PC-9 (cell line): ENCODE measurements around the gene POMT2.

ENCODE experiments used
- EZH2 ChIP-seq: fragments of 200-600 bp; sonication (generic); IDR thresholded peaks from 2 replicates; pipeline ENCODE4 v1.8.0; 2017; ENCODE audit warnings: antibody characterized with exemption, low read depth
- TF ChIP-seq, protein P1 (sequence below): fragments of 200-600 bp; sonication (generic); conservative IDR thresholded peaks from 2 replicates; pipeline ENCODE4 v1.6.1; 2017; ENCODE audit warnings: mixed run types, antibody characterized with exemption, mild to moderate bottlenecking, moderate library complexity

DNA sequence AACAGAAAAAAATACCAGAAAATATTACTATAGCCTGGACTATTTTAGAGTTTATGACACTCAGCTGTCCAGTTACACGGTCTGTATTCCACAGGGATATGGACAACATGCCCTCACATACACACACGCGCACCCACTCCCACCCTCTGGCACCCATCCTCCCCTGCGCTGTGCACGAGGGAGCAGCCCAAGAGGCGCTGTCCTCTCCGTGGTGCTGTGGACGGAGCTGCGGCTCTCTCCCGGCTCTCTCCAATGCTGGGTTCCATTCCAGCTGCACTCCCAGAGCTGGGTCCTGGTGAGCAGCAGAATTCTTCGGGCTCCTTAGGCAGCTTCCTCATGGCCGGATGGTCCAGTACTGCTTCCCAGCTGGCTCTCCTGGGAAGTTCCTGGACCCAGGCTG lies 43.7 kb downstream of the POMT2 start:
- TF ChIP-seq, protein P1, sequence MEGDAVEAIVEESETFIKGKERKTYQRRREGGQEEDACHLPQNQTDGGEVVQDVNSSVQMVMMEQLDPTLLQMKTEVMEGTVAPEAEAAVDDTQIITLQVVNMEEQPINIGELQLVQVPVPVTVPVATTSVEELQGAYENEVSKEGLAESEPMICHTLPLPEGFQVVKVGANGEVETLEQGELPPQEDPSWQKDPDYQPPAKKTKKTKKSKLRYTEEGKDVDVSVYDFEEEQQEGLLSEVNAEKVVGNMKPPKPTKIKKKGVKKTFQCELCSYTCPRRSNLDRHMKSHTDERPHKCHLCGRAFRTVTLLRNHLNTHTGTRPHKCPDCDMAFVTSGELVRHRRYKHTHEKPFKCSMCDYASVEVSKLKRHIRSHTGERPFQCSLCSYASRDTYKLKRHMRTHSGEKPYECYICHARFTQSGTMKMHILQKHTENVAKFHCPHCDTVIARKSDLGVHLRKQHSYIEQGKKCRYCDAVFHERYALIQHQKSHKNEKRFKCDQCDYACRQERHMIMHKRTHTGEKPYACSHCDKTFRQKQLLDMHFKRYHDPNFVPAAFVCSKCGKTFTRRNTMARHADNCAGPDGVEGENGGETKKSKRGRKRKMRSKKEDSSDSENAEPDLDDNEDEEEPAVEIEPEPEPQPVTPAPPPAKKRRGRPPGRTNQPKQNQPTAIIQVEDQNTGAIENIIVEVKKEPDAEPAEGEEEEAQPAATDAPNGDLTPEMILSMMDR = no peak
- TF ChIP-seq EZH2 = no peak
